Measurements from ENCODE around the gene ASAP2. TPM values are rescaled to one million over a fixed set of nuclear protein-coding genes. Genes with fewer than 3 reads are reported as not detected.

Gene ASAP2
- total RNA-seq, 2 experiments from 2014 or later = 0.27 TPM; not detected in 1

DNA sequence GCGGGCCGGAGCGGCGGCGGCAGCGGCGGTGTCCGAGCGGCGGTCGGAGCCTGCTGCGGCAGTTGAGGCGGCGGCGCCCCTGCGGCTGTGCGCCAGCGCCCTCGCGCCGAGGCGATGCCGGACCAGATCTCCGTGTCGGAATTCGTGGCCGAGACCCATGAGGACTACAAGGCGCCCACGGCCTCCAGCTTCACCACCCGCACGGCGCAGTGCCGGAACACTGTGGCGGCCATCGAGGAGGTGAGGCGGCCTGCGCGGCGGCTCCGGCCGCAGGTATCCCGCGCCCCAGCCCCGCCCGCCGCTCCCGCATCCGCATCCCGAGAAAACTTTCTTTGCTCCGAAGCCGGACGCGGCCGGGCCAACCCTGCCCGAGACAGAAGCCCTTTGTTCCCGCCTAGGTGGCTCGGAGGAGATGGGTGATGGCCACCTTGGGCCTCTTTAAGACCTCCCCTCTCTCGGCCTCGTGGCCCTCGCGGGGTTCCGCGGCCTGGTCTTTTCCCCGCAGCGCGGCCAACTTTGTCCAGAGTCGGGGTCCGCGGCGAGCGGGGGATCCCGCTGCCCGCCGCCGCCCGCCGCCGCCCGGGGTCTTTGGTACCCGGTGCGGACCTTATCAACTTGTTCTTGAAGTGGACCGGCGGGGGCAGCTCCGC, 504 bp downstream of the ASAP2 start:
- Histone ChIP-seq H3K9me2 (ENCODE audit: insufficient read depth, low read length) (no peaks in the 10 kb centered on the region), H3K79me2 (ENCODE audit: insufficient read depth, low read depth, low read length) (no peaks in the 10 kb centered on the region), H3K36me3 (ENCODE audit: insufficient read depth, low read length) (no peaks in the 10 kb centered on the region), H3K4me3 (ENCODE audit: low read depth, low read length, poor library complexity, severe bottlenecking) (no peak overlapping the region), H2AFZ (ENCODE audit: low read length) (no peak overlapping the region), H4K20me1 (ENCODE audit: insufficient read depth, low read length) (no peaks in the 10 kb centered on the region), H3K27ac (ENCODE audit: low read depth, low read length, poor library complexity, severe bottlenecking) (no peak overlapping the region), H3K9me3 (ENCODE audit: low read length) (no peaks in the 10 kb centered on the region), H3K4me1 (ENCODE audit: insufficient read depth, low read length, poor library complexity, severe bottlenecking) (peaks cover 6% of the 10 kb centered on the region), H3K4me2 (ENCODE audit: low read length) (no peak overlapping the region)
- no peak for TF ChIP-seq CTCF (conservative IDR thresholded peaks at IDR 0.05; ENCODE audit: low read length)
- no peak for TF ChIP-seq EZH2phosphoT487 (IDR thresholded peaks at IDR 0.05; ENCODE audit: borderline replicate concordance, low read depth, low read length)
- ChIA-PET POLR2A (no interaction called here), CTCF (ENCODE audit: unreplicated experiment) (no interaction called here)
- no TSS peak for BruUV-seq (replicated peaks)
- intact Hi-C loops (cut with micrococcal nuclease; ENCODE audit: unreplicated experiment) = loop anchor here (5.0 kb wide), 1 partner anchor 165 kb away; no protein-coding TSS in a partner anchor
- DNase-seq (ENCODE audit: low spot score) = no peak

GRCh38 chr2:9207641-9208311, 1.2 kb downstream of the ASAP2 start:
- ChIA-PET POLR2A (interaction anchor here (0.7 kb wide), 1 partner anchor 179 kb away, joined by 5 read pairs; no protein-coding TSS in a partner anchor), CTCF (ENCODE audit: unreplicated experiment) (no interaction called here)
- no peaks in the 10 kb centered on the region for H3K9me2 ChIP-seq (ENCODE audit: insufficient read depth, low read length)
- TF ChIP-seq CTCF (conservative IDR thresholded peaks at IDR 0.05; ENCODE audit: low read length) (no peak), EZH2phosphoT487 (IDR thresholded peaks at IDR 0.05; ENCODE audit: borderline replicate concordance, low read depth, low read length) (no peak)
- BruUV-seq (replicated peaks) = no TSS peak
- no peak overlapping the region for H3K4me2 ChIP-seq (ENCODE audit: low read length)
- H4K20me1 ChIP-seq (ENCODE audit: insufficient read depth, low read length) = no peaks in the 10 kb centered on the region
- no peak for DNase-seq (ENCODE audit: low spot score)
- peaks cover 6% of the 10 kb centered on the region for H3K4me1 ChIP-seq (ENCODE audit: insufficient read depth, low read length, poor library complexity, severe bottlenecking)
- no peak overlapping the region for H2AFZ ChIP-seq (ENCODE audit: low read length)
- no peak overlapping the region for H3K27ac ChIP-seq (ENCODE audit: low read depth, low read length, poor library complexity, severe bottlenecking)
- H3K79me2 ChIP-seq (ENCODE audit: insufficient read depth, low read depth, low read length) = no peaks in the 10 kb centered on the region
- intact Hi-C loops (cut with micrococcal nuclease; ENCODE audit: unreplicated experiment) = loop anchor here (5.0 kb wide), 1 partner anchor 165 kb away; no protein-coding TSS in a partner anchor
- no peaks in the 10 kb centered on the region for H3K9me3 ChIP-seq (ENCODE audit: low read length)
- H3K36me3 ChIP-seq (ENCODE audit: insufficient read depth, low read length) = no peaks in the 10 kb centered on the region
- no peak overlapping the region for H3K4me3 ChIP-seq (ENCODE audit: low read depth, low read length, poor library complexity, severe bottlenecking)

GRCh38 chr2:9208875-9209274, 2.3 kb downstream of the ASAP2 start:
- intact Hi-C loops (cut with micrococcal nuclease; ENCODE audit: unreplicated experiment) = loop anchor here (5.0 kb wide), 1 partner anchor 163 kb away; no protein-coding TSS in a partner anchor
- no peaks in the 10 kb centered on the region for H3K36me3 ChIP-seq (ENCODE audit: insufficient read depth, low read length)
- no peak overlapping the region for H2AFZ ChIP-seq (ENCODE audit: low read length)
- CTCF ChIA-PET (ENCODE audit: unreplicated experiment) = no interaction called here
- H4K20me1 ChIP-seq (ENCODE audit: insufficient read depth, low read length) = no peaks in the 10 kb centered on the region
- TF ChIP-seq CTCF (conservative IDR thresholded peaks at IDR 0.05; ENCODE audit: low read length) = no peak
- TF ChIP-seq EZH2phosphoT487 (IDR thresholded peaks at IDR 0.05; ENCODE audit: borderline replicate concordance, low read depth, low read length) = no peak
- DNase-seq (ENCODE audit: low spot score) = no peak
- H3K4me2 ChIP-seq (ENCODE audit: low read length) = no peak overlapping the region
- H3K4me1 ChIP-seq (ENCODE audit: insufficient read depth, low read length, poor library complexity, severe bottlenecking) = peaks cover 6% of the 10 kb centered on the region
- H3K79me2 ChIP-seq (ENCODE audit: insufficient read depth, low read depth, low read length) = no peaks in the 10 kb centered on the region
- no TSS peak for BruUV-seq (replicated peaks)
- H3K27ac ChIP-seq (ENCODE audit: low read depth, low read length, poor library complexity, severe bottlenecking) = no peak overlapping the region
- POLR2A ChIA-PET = interaction anchor here (0.6 to 0.7 kb wide), 3 partner anchors 28 to 444 kb away, joined by 4 to 6 read pairs (median 6); no protein-coding TSS in a partner anchor
- H3K9me3 ChIP-seq (ENCODE audit: low read length) = no peaks in the 10 kb centered on the region
- H3K9me2 ChIP-seq (ENCODE audit: insufficient read depth, low read length) = no peaks in the 10 kb centered on the region
- H3K4me3 ChIP-seq (ENCODE audit: low read depth, low read length, poor library complexity, severe bottlenecking) = no peak overlapping the region
